ENCODE results near the gene SOAT1. TPM values are rescaled to one million over a fixed set of nuclear protein-coding genes. Genes with fewer than 3 reads are reported as not detected.

Gene SOAT1
- total and polyA plus RNA-seq, 10 donors: 5.5 to 47.6 (median 29.5) TPM

GRCh38 chr1:179252606-179253005 lies 41.0 kb upstream of the SOAT1 start:
- no peak for TF ChIP-seq CTCF (IDR thresholded peaks at IDR 0.05 in 8 of 11, conservative IDR thresholded peaks at IDR 0.05 in 3 of 11)
- no peak overlapping the region for H3K4me3 ChIP-seq
- WGBS, 5 donors: 64 to 86% (median 82%) methylated on average over 3 to 4 of the region's 4 CpGs
- no peaks in the 10 kb centered on the region for H3K36me3 ChIP-seq
- H3K4me1 ChIP-seq: peaks cover 0 to 2% (median 0%) of the 10 kb centered on the region in 6 donors
- no peak overlapping the region for H3K27ac ChIP-seq
- no peak for DNase-seq
- H3K27me3 ChIP-seq (replicated peaks in 1 of 7): no peaks in the 10 kb centered on the region
- no peaks in the 10 kb centered on the region for H3K9me3 ChIP-seq
- intact Hi-C loops (cut with DNase I; ENCODE audit: low total_unique reads): no loop called here

- TF ChIP-seq POLR2A (IDR thresholded peaks at IDR 0.05) (no peak), POLR2AphosphoS5 (IDR thresholded peaks at IDR 0.05) (no peak), CTCF (IDR thresholded peaks at IDR 0.05 in 8 of 11, conservative IDR thresholded peaks at IDR 0.05 in 3 of 11) (no peak)
- no peak overlapping the region for H3K4me3 ChIP-seq
- no peaks in the 10 kb centered on the region for H3K27me3 ChIP-seq (replicated peaks in 1 of 7)
- H3K27ac ChIP-seq: no peak overlapping the region
- no peaks in the 10 kb centered on the region for H3K9me3 ChIP-seq
- H3K36me3 ChIP-seq: no peaks in the 10 kb centered on the region
- 70 to 87% (median 78%) methylated on average over 8 of the region's 8 CpGs for WGBS, 5 donors
- peaks cover 0 to 2% (median 0%) of the 10 kb centered on the region in 6 donors for H3K4me1 ChIP-seq
- intact Hi-C loops (cut with DNase I; ENCODE audit: low total_unique reads): no loop called here
- no peak for DNase-seq
These were observed 40.2 kb upstream of the SOAT1 start for GRCh38 chr1:179253286-179253972.

- intact Hi-C loops (cut with DNase I; ENCODE audit: low total_unique reads): no loop called here
- no peaks in the 10 kb centered on the region for H3K9me3 ChIP-seq
- DNase-seq: no peak
These were observed 31.4 kb upstream of the SOAT1 start for GRCh38 chr1:179262183-179262582.

GRCh38 chr1:179263121-179263520 lies 30.5 kb upstream of the SOAT1 start:
- intact Hi-C loops (cut with DNase I; ENCODE audit: low total_unique reads): no loop called here
- Histone ChIP-seq H3K4me3 (no peak overlapping the region), H3K36me3 (no peaks in the 10 kb centered on the region), H3K4me1 (no peaks in the 10 kb centered on the region), H3K27me3 (replicated peaks in 1 of 7) (no peaks in the 10 kb centered on the region), H3K27ac (no peak overlapping the region), H3K9me3 (no peaks in the 10 kb centered on the region)
- DNase-seq: no peak
- TF ChIP-seq POLR2AphosphoS5 (IDR thresholded peaks at IDR 0.05): no peak
- no peak for TF ChIP-seq CTCF (IDR thresholded peaks at IDR 0.05 in 8 of 11, conservative IDR thresholded peaks at IDR 0.05 in 3 of 11)
- no peak for TF ChIP-seq POLR2A (IDR thresholded peaks at IDR 0.05)

More at GRCh38 chr1:179262183-179262582, 31.4 kb upstream of the SOAT1 start:
- WGBS, 5 donors: 85 to 92% (median 90%) methylated on average over 1 of the region's 1 CpG
- Histone ChIP-seq H3K4me3 (no peak overlapping the region), H3K4me1 (no peaks in the 10 kb centered on the region), H3K27ac (no peak overlapping the region), H3K36me3 (no peaks in the 10 kb centered on the region), H3K27me3 (replicated peaks in 1 of 7) (no peaks in the 10 kb centered on the region)
- TF ChIP-seq CTCF (IDR thresholded peaks at IDR 0.05 in 8 of 11, conservative IDR thresholded peaks at IDR 0.05 in 3 of 11) (no peak), POLR2A (IDR thresholded peaks at IDR 0.05) (no peak), POLR2AphosphoS5 (IDR thresholded peaks at IDR 0.05) (no peak)
